ENCODE data around the gene IKBKE. TPM values are rescaled to one million over a fixed set of nuclear protein-coding genes. Genes with fewer than 3 reads are reported as not detected.

The IKBKE gene
- total and polyA plus RNA-seq, 2 of the 8 experiments (the other 6 are each of a cell fraction or from before 2014, with no cell fraction given): 8.6 to 12.0 TPM

- Histone ChIP-seq H3K27me3 (replicated peaks in 1 of 4; ENCODE audit: control insufficient read depth in 3 of 4, extremely low read depth in 1 of 4, insufficient read depth in 3 of 4, low read length in 3 of 4) (no peaks in the 10 kb centered on the region), H3K23me2 (ENCODE audit: low read depth, low read length) (no peaks in the 10 kb centered on the region; the same call in 1 of the 2 replicates), H4K20me1 (replicated peaks in 1 of 2; ENCODE audit: control insufficient read depth in 1 of 2, insufficient read depth in 2 of 2, low read length in 2 of 2) (no peaks in the 10 kb centered on the region), H3K4me2 (ENCODE audit: insufficient read depth in 1 of 2, low read depth in 2 of 2, low read length in 2 of 2) (no peak overlapping the region), H3K4me1 (replicated peaks in 1 of 4; ENCODE audit: control insufficient read depth in 3 of 4, insufficient read depth in 4 of 4, low read length in 3 of 4) (no peaks in the 10 kb centered on the region; a peak in 2 of 7 replicates), H3K9me3 (ENCODE audit: insufficient read depth in 2 of 2, low read depth in 1 of 2, low read length in 1 of 2) (no peaks in the 10 kb centered on the region), H3K36me3 (ENCODE audit: control insufficient read depth in 2 of 4, insufficient read depth in 4 of 4, low read length in 3 of 4) (no peaks in the 10 kb centered on the region), H3K27ac (ENCODE audit: low read depth, low read length) (no peak overlapping the region), H3K56ac (replicated peaks; ENCODE audit: insufficient read length, low read depth, low read length) (no peak overlapping the region), H2BK20ac (ENCODE audit: low read length) (no peak overlapping the region), H3K4ac (replicated peaks; ENCODE audit: insufficient read length, low read depth, low read length) (no peak overlapping the region), H2BK15ac (ENCODE audit: low read length) (no peak overlapping the region), H3K79me1 (ENCODE audit: low read depth, low read length) (no peaks in the 10 kb centered on the region), H3K23ac (ENCODE audit: insufficient read length) (no peak overlapping the region), H2AK5ac (ENCODE audit: low read depth, low read length) (no peak overlapping the region), H3K14ac (ENCODE audit: insufficient read length) (no peak overlapping the region), H2AFZ (ENCODE audit: low read length) (no peak overlapping the region), H3K18ac (ENCODE audit: extremely low read depth, low read length) (no peak overlapping the region), H3K79me2 (ENCODE audit: control insufficient read depth in 1 of 2, insufficient read depth in 2 of 2, low read length in 2 of 2) (no peaks in the 10 kb centered on the region), H2BK12ac (ENCODE audit: low read depth, low read length) (no peak overlapping the region), H4K91ac (replicated peaks; ENCODE audit: insufficient read length, low read length) (no peak overlapping the region), H4K8ac (ENCODE audit: extremely low read depth, insufficient read depth, low read length) (no peak overlapping the region), H3K9ac (replicated peaks in 1 of 4; ENCODE audit: extremely low read depth in 1 of 4, low read depth in 3 of 4, low read length in 3 of 4) (no peak overlapping the region), H4K5ac (ENCODE audit: insufficient read length, low read depth, low read length) (no peak overlapping the region), H3K4me3 (ENCODE audit: extremely low read depth in 1 of 4, insufficient read depth in 2 of 4, low read depth in 3 of 4, low read length in 4 of 4) (no peak overlapping the region), H2BK120ac (replicated peaks; ENCODE audit: low read depth, low read length) (no peak overlapping the region), H2BK5ac (ENCODE audit: low read depth, low read length) (no peak overlapping the region)
- CTCF ChIA-PET (ENCODE audit: partially characterized antibody): interaction anchor here (1.5 to 18.2 kb wide), 6 partner anchors 14 to 125 kb away, joined by 4 to 298 read pairs (median 22); partner anchors contain the start of gene RASSF5
- POLR2A ChIA-PET (ENCODE audit: partially characterized antibody): no interaction called here
- 86% methylated on average over 10 of the region's 10 CpGs; no CpG with 5 or more reads in 1 of the 2 experiments for WGBS, 2 experiments (ENCODE audit: extremely low coverage in 1 of 2, insufficient coverage in 1 of 2, insufficient read length in 1 of 2, insufficient replicate concordance in 2 of 2, low coverage in 1 of 2, low lambda C conversion rate in 2 of 2, missing lambda C conversion rate in 1 of 2)
- FAIRE-seq (no peak), DNase-seq (ENCODE audit: low read depth in 1 of 2, low spot score in 2 of 2) (no peak)
- TF ChIP-seq KDM1A (IDR thresholded peaks at IDR 0.05; ENCODE audit: borderline replicate concordance, low read length): no peak
Measured at GRCh38 chr1:206538901-206539640, 68.8 kb downstream of the IKBKE start.

Data from H1 (cell line).